Measurements from ENCODE around the gene HYDIN.
"Not testable (repeated sequence)": the region's sequence is repeated elsewhere in the genome, so short reads cannot be mapped to it uniquely, and the experiment has no call there.

HYDIN gene

GRCh38 chr16:70933746-70934145 is 296.8 kb downstream of the HYDIN start:
- not testable (repeated sequence) for H3K4me1 ChIP-seq (ENCODE audit: control insufficient read depth, insufficient read depth, low read length); H3K9ac ChIP-seq (ENCODE audit: low read length in 2 of 2); H3K36me3 ChIP-seq (ENCODE audit: control insufficient read depth in 2 of 2, insufficient read depth in 2 of 2, low read length in 2 of 2); H3K27me3 ChIP-seq (ENCODE audit: control insufficient read depth in 1 of 2, insufficient read depth in 2 of 2, low read length in 2 of 2); H3K27ac ChIP-seq (ENCODE audit: low read length); H3K9me3 ChIP-seq (ENCODE audit: control insufficient read depth in 2 of 2, low read length in 2 of 2); H3K4me3 ChIP-seq (ENCODE audit: low read length in 2 of 2)

GRCh38 chr16:70930757-70931156 is 299.8 kb downstream of the HYDIN start:
- H3K27me3 ChIP-seq (ENCODE audit: control insufficient read depth in 1 of 2, insufficient read depth in 2 of 2, low read length in 2 of 2); H3K27ac ChIP-seq (ENCODE audit: low read length); H3K4me1 ChIP-seq (ENCODE audit: control insufficient read depth, insufficient read depth, low read length); H3K4me3 ChIP-seq (ENCODE audit: low read length in 2 of 2); H3K9me3 ChIP-seq (ENCODE audit: control insufficient read depth in 2 of 2, low read length in 2 of 2); H3K9ac ChIP-seq (ENCODE audit: low read length in 2 of 2); H3K36me3 ChIP-seq (ENCODE audit: control insufficient read depth in 2 of 2, insufficient read depth in 2 of 2, low read length in 2 of 2): not testable (repeated sequence)

GRCh38 chr16:70922164-70922563 is 308.4 kb downstream of the HYDIN start:
- H3K27ac ChIP-seq (ENCODE audit: low read length); H3K27me3 ChIP-seq (ENCODE audit: control insufficient read depth in 1 of 2, insufficient read depth in 2 of 2, low read length in 2 of 2); H3K9ac ChIP-seq (ENCODE audit: low read length in 2 of 2); H3K36me3 ChIP-seq (ENCODE audit: control insufficient read depth in 2 of 2, insufficient read depth in 2 of 2, low read length in 2 of 2); H3K9me3 ChIP-seq (ENCODE audit: control insufficient read depth in 2 of 2, low read length in 2 of 2); H3K4me3 ChIP-seq (ENCODE audit: low read length in 2 of 2); H3K4me1 ChIP-seq (ENCODE audit: control insufficient read depth, insufficient read depth, low read length): not testable (repeated sequence)

GRCh38 chr16:70920661-70921060 is 309.9 kb downstream of the HYDIN start:
- not testable (repeated sequence) for H3K27me3 ChIP-seq (ENCODE audit: control insufficient read depth in 1 of 2, insufficient read depth in 2 of 2, low read length in 2 of 2); H3K36me3 ChIP-seq (ENCODE audit: control insufficient read depth in 2 of 2, insufficient read depth in 2 of 2, low read length in 2 of 2); H3K9ac ChIP-seq (ENCODE audit: low read length in 2 of 2); H3K27ac ChIP-seq (ENCODE audit: low read length); H3K4me3 ChIP-seq (ENCODE audit: low read length in 2 of 2); H3K9me3 ChIP-seq (ENCODE audit: control insufficient read depth in 2 of 2, low read length in 2 of 2); H3K4me1 ChIP-seq (ENCODE audit: control insufficient read depth, insufficient read depth, low read length)

GRCh38 chr16:70888208-70888607 is 342.3 kb downstream of the HYDIN start:
- not testable (repeated sequence) for H3K36me3 ChIP-seq (ENCODE audit: control insufficient read depth in 2 of 2, insufficient read depth in 2 of 2, low read length in 2 of 2); H3K4me1 ChIP-seq (ENCODE audit: control insufficient read depth, insufficient read depth, low read length); H3K27me3 ChIP-seq (ENCODE audit: control insufficient read depth in 1 of 2, insufficient read depth in 2 of 2, low read length in 2 of 2); H3K9ac ChIP-seq (ENCODE audit: low read length in 2 of 2); H3K27ac ChIP-seq (ENCODE audit: low read length); H3K4me3 ChIP-seq (ENCODE audit: low read length in 2 of 2); H3K9me3 ChIP-seq (ENCODE audit: control insufficient read depth in 2 of 2, low read length in 2 of 2)

GRCh38 chr16:70884652-70885051 is 345.9 kb downstream of the HYDIN start:
- not testable (repeated sequence) for H3K36me3 ChIP-seq (ENCODE audit: control insufficient read depth in 2 of 2, insufficient read depth in 2 of 2, low read length in 2 of 2); H3K27me3 ChIP-seq (ENCODE audit: control insufficient read depth in 1 of 2, insufficient read depth in 2 of 2, low read length in 2 of 2); H3K4me1 ChIP-seq (ENCODE audit: control insufficient read depth, insufficient read depth, low read length); H3K9ac ChIP-seq (ENCODE audit: low read length in 2 of 2); H3K27ac ChIP-seq (ENCODE audit: low read length); H3K4me3 ChIP-seq (ENCODE audit: low read length in 2 of 2); H3K9me3 ChIP-seq (ENCODE audit: control insufficient read depth in 2 of 2, low read length in 2 of 2)

GRCh38 chr16:70882311-70882710 is 348.2 kb downstream of the HYDIN start:
- not testable (repeated sequence) for H3K9ac ChIP-seq (ENCODE audit: low read length in 2 of 2); H3K36me3 ChIP-seq (ENCODE audit: control insufficient read depth in 2 of 2, insufficient read depth in 2 of 2, low read length in 2 of 2); H3K4me1 ChIP-seq (ENCODE audit: control insufficient read depth, insufficient read depth, low read length); H3K27me3 ChIP-seq (ENCODE audit: control insufficient read depth in 1 of 2, insufficient read depth in 2 of 2, low read length in 2 of 2); H3K4me3 ChIP-seq (ENCODE audit: low read length in 2 of 2); H3K9me3 ChIP-seq (ENCODE audit: control insufficient read depth in 2 of 2, low read length in 2 of 2); H3K27ac ChIP-seq (ENCODE audit: low read length)

- not testable (repeated sequence) for H3K36me3 ChIP-seq (ENCODE audit: control insufficient read depth in 2 of 2, insufficient read depth in 2 of 2, low read length in 2 of 2); H3K9ac ChIP-seq (ENCODE audit: low read length in 2 of 2); H3K4me1 ChIP-seq (ENCODE audit: control insufficient read depth, insufficient read depth, low read length); H3K27me3 ChIP-seq (ENCODE audit: control insufficient read depth in 1 of 2, insufficient read depth in 2 of 2, low read length in 2 of 2); H3K4me3 ChIP-seq (ENCODE audit: low read length in 2 of 2); H3K9me3 ChIP-seq (ENCODE audit: control insufficient read depth in 2 of 2, low read length in 2 of 2); H3K27ac ChIP-seq (ENCODE audit: low read length)
Observed at GRCh38 chr16:70877895-70878294, 352.6 kb downstream of the HYDIN start.

GRCh38 chr16:70876442-70876841 is 354.1 kb downstream of the HYDIN start:
- not testable (repeated sequence) for H3K9ac ChIP-seq (ENCODE audit: low read length in 2 of 2); H3K4me3 ChIP-seq (ENCODE audit: low read length in 2 of 2); H3K4me1 ChIP-seq (ENCODE audit: control insufficient read depth, insufficient read depth, low read length); H3K9me3 ChIP-seq (ENCODE audit: control insufficient read depth in 2 of 2, low read length in 2 of 2); H3K27me3 ChIP-seq (ENCODE audit: control insufficient read depth in 1 of 2, insufficient read depth in 2 of 2, low read length in 2 of 2); H3K27ac ChIP-seq (ENCODE audit: low read length); H3K36me3 ChIP-seq (ENCODE audit: control insufficient read depth in 2 of 2, insufficient read depth in 2 of 2, low read length in 2 of 2)

GRCh38 chr16:70864698-70865097 is 365.8 kb downstream of the HYDIN start:
- not testable (repeated sequence) for H3K9ac ChIP-seq (ENCODE audit: low read length in 2 of 2); H3K4me1 ChIP-seq (ENCODE audit: control insufficient read depth, insufficient read depth, low read length)

GRCh38 chr16:70861996-70862395 is 368.5 kb downstream of the HYDIN start:
- not testable (repeated sequence) for H3K9me3 ChIP-seq (ENCODE audit: control insufficient read depth in 2 of 2, low read length in 2 of 2); H3K4me3 ChIP-seq (ENCODE audit: low read length in 2 of 2); H3K4me1 ChIP-seq (ENCODE audit: control insufficient read depth, insufficient read depth, low read length); H3K36me3 ChIP-seq (ENCODE audit: control insufficient read depth in 2 of 2, insufficient read depth in 2 of 2, low read length in 2 of 2); H3K9ac ChIP-seq (ENCODE audit: low read length in 2 of 2); H3K27me3 ChIP-seq (ENCODE audit: control insufficient read depth in 1 of 2, insufficient read depth in 2 of 2, low read length in 2 of 2); H3K27ac ChIP-seq (ENCODE audit: low read length)

More at GRCh38 chr16:70864698-70865097, 365.8 kb downstream of the HYDIN start:
- not testable (repeated sequence) for H3K36me3 ChIP-seq (ENCODE audit: control insufficient read depth in 2 of 2, insufficient read depth in 2 of 2, low read length in 2 of 2); H3K9me3 ChIP-seq (ENCODE audit: control insufficient read depth in 2 of 2, low read length in 2 of 2); H3K4me3 ChIP-seq (ENCODE audit: low read length in 2 of 2); H3K27me3 ChIP-seq (ENCODE audit: control insufficient read depth in 1 of 2, insufficient read depth in 2 of 2, low read length in 2 of 2); H3K27ac ChIP-seq (ENCODE audit: low read length)

GRCh38 chr16:70851299-70851698 is 379.2 kb downstream of the HYDIN start:
- H3K27me3 ChIP-seq (ENCODE audit: control insufficient read depth in 1 of 2, insufficient read depth in 2 of 2, low read length in 2 of 2); H3K4me3 ChIP-seq (ENCODE audit: low read length in 2 of 2); H3K36me3 ChIP-seq (ENCODE audit: control insufficient read depth in 2 of 2, insufficient read depth in 2 of 2, low read length in 2 of 2); H3K9ac ChIP-seq (ENCODE audit: low read length in 2 of 2); H3K9me3 ChIP-seq (ENCODE audit: control insufficient read depth in 2 of 2, low read length in 2 of 2); H3K4me1 ChIP-seq (ENCODE audit: control insufficient read depth, insufficient read depth, low read length); H3K27ac ChIP-seq (ENCODE audit: low read length): not testable (repeated sequence)

All from stomach smooth muscle (tissue), 2 donors.